ENCODE data around the gene UBE2E3. TPM values are rescaled to one million over a fixed set of nuclear protein-coding genes. Genes with fewer than 3 reads are reported as not detected.

UBE2E3 gene
- total and polyA plus RNA-seq, 2 of the 13 experiments (the other 11 are each of a cell fraction or from before 2014, with no cell fraction given): 45.7 to 92.6 TPM

DNA sequence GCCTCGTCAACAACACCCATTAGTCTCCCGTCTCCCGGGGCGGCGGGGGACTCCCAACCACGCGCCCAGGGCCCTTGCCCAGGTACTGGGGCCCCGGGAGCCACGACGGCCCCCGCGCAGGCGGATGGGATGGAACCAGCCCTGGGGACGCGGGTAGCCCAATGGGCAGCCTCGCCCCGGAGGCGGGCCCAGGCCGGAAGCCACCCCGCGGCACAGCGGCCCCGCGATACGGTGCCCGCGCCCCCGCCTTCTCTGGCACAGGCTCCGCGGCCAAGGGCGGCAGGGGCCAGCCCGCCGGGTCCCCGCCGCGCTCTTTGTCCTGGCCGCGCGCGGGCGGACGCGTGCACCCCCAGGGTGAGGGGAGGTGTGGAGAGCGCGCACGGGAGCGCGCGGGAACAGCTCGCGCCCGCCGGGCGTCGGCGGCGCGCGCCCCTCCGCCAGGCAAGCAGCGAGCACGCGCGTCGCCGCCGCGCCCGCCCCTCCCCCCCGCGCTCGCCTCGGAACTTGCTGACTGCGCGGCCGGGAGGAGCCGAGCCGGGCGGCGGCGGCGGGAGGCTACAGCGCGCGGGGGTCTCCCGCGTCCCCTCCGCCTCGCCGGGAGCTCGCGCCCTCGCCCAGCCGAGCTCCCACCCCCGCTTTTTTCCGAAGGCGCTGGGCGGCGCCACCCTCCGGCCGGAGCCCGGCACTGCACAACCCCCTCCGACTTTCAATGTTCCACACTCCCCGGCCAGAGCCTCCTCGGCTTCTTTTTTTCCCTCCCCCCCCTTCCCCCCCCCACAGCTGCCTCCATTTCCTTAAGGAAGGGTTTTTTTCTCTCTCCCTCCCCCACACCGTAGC is at the start of gene UBE2E3 (continued):
- peak; percentile 27 for TF ChIP-seq TAF15 (IDR thresholded peaks at IDR 0.05; ENCODE audit: low read depth, low read length, poor library complexity, severe bottlenecking)
- no peak for TF ChIP-seq FOXA1 (IDR thresholded peaks at IDR 0.05)
- 0 out of 2 replicates have a peak, but pooled peaks have one; percentile 8 for TF ChIP-seq FOXA1 (CRISPR knock-in tag; IDR thresholded peaks at IDR 0.05)
- TF ChIP-seq, protein P1, sequence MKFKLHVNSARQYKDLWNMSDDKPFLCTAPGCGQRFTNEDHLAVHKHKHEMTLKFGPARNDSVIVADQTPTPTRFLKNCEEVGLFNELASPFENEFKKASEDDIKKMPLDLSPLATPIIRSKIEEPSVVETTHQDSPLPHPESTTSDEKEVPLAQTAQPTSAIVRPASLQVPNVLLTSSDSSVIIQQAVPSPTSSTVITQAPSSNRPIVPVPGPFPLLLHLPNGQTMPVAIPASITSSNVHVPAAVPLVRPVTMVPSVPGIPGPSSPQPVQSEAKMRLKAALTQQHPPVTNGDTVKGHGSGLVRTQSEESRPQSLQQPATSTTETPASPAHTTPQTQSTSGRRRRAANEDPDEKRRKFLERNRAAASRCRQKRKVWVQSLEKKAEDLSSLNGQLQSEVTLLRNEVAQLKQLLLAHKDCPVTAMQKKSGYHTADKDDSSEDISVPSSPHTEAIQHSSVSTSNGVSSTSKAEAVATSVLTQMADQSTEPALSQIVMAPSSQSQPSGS (CRISPR knock-in tag; IDR thresholded peaks at IDR 0.05): peak; percentile 66; the same call in 1 of the 2 replicates
- TF ChIP-seq, protein P2, sequence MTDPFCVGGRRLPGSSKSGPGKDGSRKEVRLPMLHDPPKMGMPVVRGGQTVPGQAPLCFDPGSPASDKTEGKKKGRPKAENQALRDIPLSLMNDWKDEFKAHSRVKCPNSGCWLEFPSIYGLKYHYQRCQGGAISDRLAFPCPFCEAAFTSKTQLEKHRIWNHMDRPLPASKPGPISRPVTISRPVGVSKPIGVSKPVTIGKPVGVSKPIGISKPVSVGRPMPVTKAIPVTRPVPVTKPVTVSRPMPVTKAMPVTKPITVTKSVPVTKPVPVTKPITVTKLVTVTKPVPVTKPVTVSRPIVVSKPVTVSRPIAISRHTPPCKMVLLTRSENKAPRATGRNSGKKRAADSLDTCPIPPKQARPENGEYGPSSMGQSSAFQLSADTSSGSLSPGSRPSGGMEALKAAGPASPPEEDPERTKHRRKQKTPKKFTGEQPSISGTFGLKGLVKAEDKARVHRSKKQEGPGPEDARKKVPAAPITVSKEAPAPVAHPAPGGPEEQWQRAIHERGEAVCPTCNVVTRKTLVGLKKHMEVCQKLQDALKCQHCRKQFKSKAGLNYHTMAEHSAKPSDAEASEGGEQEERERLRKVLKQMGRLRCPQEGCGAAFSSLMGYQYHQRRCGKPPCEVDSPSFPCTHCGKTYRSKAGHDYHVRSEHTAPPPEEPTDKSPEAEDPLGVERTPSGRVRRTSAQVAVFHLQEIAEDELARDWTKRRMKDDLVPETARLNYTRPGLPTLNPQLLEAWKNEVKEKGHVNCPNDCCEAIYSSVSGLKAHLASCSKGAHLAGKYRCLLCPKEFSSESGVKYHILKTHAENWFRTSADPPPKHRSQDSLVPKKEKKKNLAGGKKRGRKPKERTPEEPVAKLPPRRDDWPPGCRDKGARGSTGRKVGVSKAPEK (CRISPR knock-in tag; IDR thresholded peaks at IDR 0.05; ENCODE audit: borderline replicate concordance): no peak
- peak; percentile 69; the same call in 1 of the 2 replicates for TF ChIP-seq JUN (CRISPR knock-in tag; IDR thresholded peaks at IDR 0.05)
- no peak for TF ChIP-seq ZNF30 (CRISPR knock-in tag; IDR thresholded peaks at IDR 0.05)
- TF ChIP-seq, protein P3, sequence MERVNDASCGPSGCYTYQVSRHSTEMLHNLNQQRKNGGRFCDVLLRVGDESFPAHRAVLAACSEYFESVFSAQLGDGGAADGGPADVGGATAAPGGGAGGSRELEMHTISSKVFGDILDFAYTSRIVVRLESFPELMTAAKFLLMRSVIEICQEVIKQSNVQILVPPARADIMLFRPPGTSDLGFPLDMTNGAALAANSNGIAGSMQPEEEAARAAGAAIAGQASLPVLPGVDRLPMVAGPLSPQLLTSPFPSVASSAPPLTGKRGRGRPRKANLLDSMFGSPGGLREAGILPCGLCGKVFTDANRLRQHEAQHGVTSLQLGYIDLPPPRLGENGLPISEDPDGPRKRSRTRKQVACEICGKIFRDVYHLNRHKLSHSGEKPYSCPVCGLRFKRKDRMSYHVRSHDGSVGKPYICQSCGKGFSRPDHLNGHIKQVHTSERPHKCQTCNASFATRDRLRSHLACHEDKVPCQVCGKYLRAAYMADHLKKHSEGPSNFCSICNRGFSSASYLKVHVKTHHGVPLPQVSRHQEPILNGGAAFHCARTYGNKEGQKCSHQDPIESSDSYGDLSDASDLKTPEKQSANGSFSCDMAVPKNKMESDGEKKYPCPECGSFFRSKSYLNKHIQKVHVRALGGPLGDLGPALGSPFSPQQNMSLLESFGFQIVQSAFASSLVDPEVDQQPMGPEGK (CRISPR knock-in tag; IDR thresholded peaks at IDR 0.05): peak; percentile 70
- no peak for TF ChIP-seq NCOA5 (CRISPR knock-in tag; IDR thresholded peaks at IDR 0.05)
- peak; percentile 61 for TF ChIP-seq ZNF761 (CRISPR knock-in tag; conservative IDR thresholded peaks at IDR 0.05)
- TF ChIP-seq, protein P4, sequence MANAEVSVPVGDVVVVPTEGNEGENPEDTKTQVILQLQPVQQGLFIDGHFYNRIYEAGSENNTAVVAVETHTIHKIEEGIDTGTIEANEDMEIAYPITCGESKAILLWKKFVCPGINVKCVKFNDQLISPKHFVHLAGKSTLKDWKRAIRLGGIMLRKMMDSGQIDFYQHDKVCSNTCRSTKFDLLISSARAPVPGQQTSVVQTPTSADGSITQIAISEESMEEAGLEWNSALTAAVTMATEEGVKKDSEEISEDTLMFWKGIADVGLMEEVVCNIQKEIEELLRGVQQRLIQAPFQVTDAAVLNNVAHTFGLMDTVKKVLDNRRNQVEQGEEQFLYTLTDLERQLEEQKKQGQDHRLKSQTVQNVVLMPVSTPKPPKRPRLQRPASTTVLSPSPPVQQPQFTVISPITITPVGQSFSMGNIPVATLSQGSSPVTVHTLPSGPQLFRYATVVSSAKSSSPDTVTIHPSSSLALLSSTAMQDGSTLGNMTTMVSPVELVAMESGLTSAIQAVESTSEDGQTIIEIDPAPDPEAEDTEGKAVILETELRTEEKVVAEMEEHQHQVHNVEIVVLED (CRISPR knock-in tag; IDR thresholded peaks at IDR 0.05; ENCODE audit: borderline replicate concordance): peak; percentile 9; the same call in 1 of the 2 replicates
- no peak for TF ChIP-seq CREM (IDR thresholded peaks at IDR 0.05)
- TF ChIP-seq CREM (CRISPR knock-in tag; IDR thresholded peaks at IDR 0.05): no peak
- TF ChIP-seq ZNF570 (CRISPR knock-in tag; IDR thresholded peaks at IDR 0.05; ENCODE audit: borderline replicate concordance): no peak
- TF ChIP-seq ATRX (CRISPR knock-in tag; IDR thresholded peaks at IDR 0.05; ENCODE audit: borderline replicate concordance): no peak
- TF ChIP-seq ATAD3A (CRISPR knock-in tag; IDR thresholded peaks at IDR 0.05): no peak
- no peak for TF ChIP-seq PAF1 (CRISPR knock-in tag; IDR thresholded peaks at IDR 0.05)
- peak; percentile 79; the same call in 1 of the 2 replicates for TF ChIP-seq MAZ (IDR thresholded peaks at IDR 0.05; ENCODE audit: borderline replicate concordance, low read depth, low read length)
- TF ChIP-seq MAZ (CRISPR knock-in tag; IDR thresholded peaks at IDR 0.05; ENCODE audit: low read depth): peak; percentile 63; the same call in 1 of the 2 replicates
